Liver (tissue), 9 donors: ENCODE data around the gene LRMDA. TPM values are rescaled to one million over a fixed set of nuclear protein-coding genes. Genes with fewer than 3 reads are reported as not detected.

Experiments used
- DNase-seq: peaks from one replicate; pipeline ENCODE4 v3.0.0-alpha.2; 2017; ENCODE audit warnings: low spot score
- H3K27ac ChIP-seq, 2 donors: one replicate each; pipeline ENCODE4 v1.7.0; 2013; ENCODE audit warnings: inconsistent platforms in 2 of 2, low read length in 2 of 2, control low read depth in 1 of 2, low read depth in 1 of 2, mild to moderate bottlenecking in 1 of 2
- H3K27me3 ChIP-seq, 4 donors: one replicate each; pipeline versions ENCODE4 v1.6.1 to v1.7.0; 2013; ENCODE audit warnings: low read length in 3 of 4, inconsistent platforms in 1 of 4, mild to moderate bottlenecking in 1 of 4, moderate library complexity in 1 of 4; ENCODE audit not compliant: control insufficient read depth in 4 of 4, insufficient read depth in 4 of 4
- H3K36me3 ChIP-seq, 4 donors: one replicate each; pipeline versions ENCODE4 v1.6.1 to v1.7.0; 2013; ENCODE audit warnings: low read length in 3 of 4, mild to moderate bottlenecking in 3 of 4, low read depth in 1 of 4, moderate library complexity in 1 of 4; ENCODE audit not compliant: control insufficient read depth in 4 of 4, insufficient read depth in 3 of 4
- H3K4me1 ChIP-seq, 4 donors: one replicate each; pipeline versions ENCODE4 v1.6.1 to v1.7.0; 2013; ENCODE audit warnings: low read length in 3 of 4, mild to moderate bottlenecking in 3 of 4, moderate library complexity in 1 of 4; ENCODE audit not compliant: control insufficient read depth in 4 of 4, insufficient read depth in 4 of 4
- H3K4me3 ChIP-seq, 3 donors: one replicate each; pipeline versions ENCODE4 v1.6.1 to v1.7.0; 2013; ENCODE audit warnings: low read length in 3 of 3, control low read depth in 1 of 3, low read depth in 1 of 3, mild to moderate bottlenecking in 1 of 3
- H3K9ac ChIP-seq, 2 donors: one replicate each; pipeline ENCODE4 v1.7.0; 2013; ENCODE audit warnings: low read length in 2 of 2, mild to moderate bottlenecking in 2 of 2, moderate library complexity in 2 of 2, control low read depth in 1 of 2, low read depth in 1 of 2
- H3K9me3 ChIP-seq, 4 donors: one replicate each; pipeline versions ENCODE4 v1.6.1 to v1.7.0; 2013; ENCODE audit warnings: low read length in 3 of 4; ENCODE audit not compliant: control insufficient read depth in 4 of 4
- ATF3 ChIP-seq: IDR thresholded peaks from 2 replicates; pipeline ENCODE4 v1.6.1; 2016; ENCODE audit warnings: antibody characterized with exemption
- CTCF ChIP-seq: fragments of 150-350 bp; IDR thresholded peaks from 2 replicates; pipeline ENCODE4 v1.5.1; 2017; ENCODE audit warnings: improper control_type of control experiment, low read depth, low read length; ENCODE audit not compliant: missing input control
- EGR1 ChIP-seq, 2 donors: IDR thresholded peaks; 2 replicates each; pipeline ENCODE4 v1.6.1; 2016 to 2018; ENCODE audit warnings: antibody characterized with exemption in 2 of 2, low read depth in 2 of 2
- FOXA1 ChIP-seq: IDR thresholded peaks from 2 replicates; pipeline ENCODE4 v1.6.1; 2016; ENCODE audit warnings: antibody characterized with exemption
- FOXA2 ChIP-seq: IDR thresholded peaks from 2 replicates; pipeline ENCODE4 v1.6.1; 2016; ENCODE audit warnings: antibody characterized with exemption
- HNF4G ChIP-seq: IDR thresholded peaks from 2 replicates; pipeline ENCODE4 v1.6.1; 2016; ENCODE audit warnings: antibody characterized with exemption
- JUND ChIP-seq, 2 donors: IDR thresholded peaks; 2 replicates each; pipeline ENCODE4 v1.6.1; 2016; ENCODE audit warnings: antibody characterized with exemption in 2 of 2
- MAX ChIP-seq: IDR thresholded peaks from 2 replicates; pipeline ENCODE4 v1.6.1; 2016; ENCODE audit warnings: antibody characterized with exemption
- NR2F2 ChIP-seq: IDR thresholded peaks from 2 replicates; pipeline ENCODE4 v1.6.1; 2016; ENCODE audit warnings: antibody characterized with exemption
- RAD21 ChIP-seq, 2 donors: IDR thresholded peaks; 2 replicates each; pipeline ENCODE4 v1.6.1; 2016; ENCODE audit warnings: antibody characterized with exemption in 2 of 2, mild to moderate bottlenecking in 2 of 2
- RXRA ChIP-seq, 2 donors: IDR thresholded peaks; 2 replicates each; pipeline ENCODE4 v1.6.1; 2017 to 2018; ENCODE audit warnings: antibody characterized with exemption in 2 of 2, mild to moderate bottlenecking in 1 of 2
- WGBS: extraction: QIAGEN DNeasy Blood & Tissue Kit; methylation state at CpG from one replicate; pipeline ENCODE4 v1.1.7; 2013; 5-methylcytosine and 5-hydroxymethylcytosine counted together
- polyA plus RNA-seq, 2 donors: library from polyadenylated mRNA; stranded (reverse) in 1 of 2; unstranded in 1 of 2; fragments of 200-250 nt in 1 of 2; fragments of >200 nt in 1 of 2; fragmentation: Nextera tagmentation in 1 of 2; extraction: Ambion mirVana in 1 of 2; gene quantifications; one replicate each; pipeline versions ENCODE4 v1.2.1 to v1.2.3, GENCODE V29; 2013 to 2015
- total RNA-seq, 2 donors: library from RNA; depleted of rRNA; stranded (reverse); fragments of >200 nt; gene quantifications; one replicate each; pipeline ENCODE4 v1.2.3, GENCODE V29; 2014
- TF ChIP-seq, protein P1 (sequence below): IDR thresholded peaks from 2 replicates; pipeline ENCODE4 v1.6.1; 2016; ENCODE audit warnings: antibody characterized with exemption, mild to moderate bottlenecking
- donor health status: healthy.
- donor health status: healthy.
- donor health status: healthy.
- donor health status: healthy.
- donor health status: healthy.

Gene LRMDA
- total and polyA plus RNA-seq, 4 donors, result 7.9 to 15.8 (median 11.3) TPM

GRCh38 chr10:76127984-76128589 lies 696.7 kb downstream of the LRMDA start (continued):
- no peak for TF ChIP-seq CTCF
- TF ChIP-seq FOXA2, result no peak
- no peak for TF ChIP-seq RXRA (IDR thresholded peaks at IDR 0.05)
- TF ChIP-seq FOXA1, result no peak
- no peak for TF ChIP-seq RAD21 (IDR thresholded peaks at IDR 0.05)

GRCh38 chr10:76129213-76129612 lies 697.8 kb downstream of the LRMDA start:
- H3K27ac ChIP-seq, result no peak overlapping the region
- H3K9ac ChIP-seq, result no peak overlapping the region
- H3K4me3 ChIP-seq, result no peak overlapping the region
- H3K9me3 ChIP-seq, result no peaks in the 10 kb centered on the region
- no peaks in the 10 kb centered on the region for H3K4me1 ChIP-seq
- DNase-seq, result no peak
- WGBS, result 97% methylated on average over 2 of the region's 2 CpGs
- no peaks in the 10 kb centered on the region for H3K27me3 ChIP-seq
- no peak for TF ChIP-seq CTCF
- no peak for TF ChIP-seq NR2F2
- TF ChIP-seq, protein P1, sequence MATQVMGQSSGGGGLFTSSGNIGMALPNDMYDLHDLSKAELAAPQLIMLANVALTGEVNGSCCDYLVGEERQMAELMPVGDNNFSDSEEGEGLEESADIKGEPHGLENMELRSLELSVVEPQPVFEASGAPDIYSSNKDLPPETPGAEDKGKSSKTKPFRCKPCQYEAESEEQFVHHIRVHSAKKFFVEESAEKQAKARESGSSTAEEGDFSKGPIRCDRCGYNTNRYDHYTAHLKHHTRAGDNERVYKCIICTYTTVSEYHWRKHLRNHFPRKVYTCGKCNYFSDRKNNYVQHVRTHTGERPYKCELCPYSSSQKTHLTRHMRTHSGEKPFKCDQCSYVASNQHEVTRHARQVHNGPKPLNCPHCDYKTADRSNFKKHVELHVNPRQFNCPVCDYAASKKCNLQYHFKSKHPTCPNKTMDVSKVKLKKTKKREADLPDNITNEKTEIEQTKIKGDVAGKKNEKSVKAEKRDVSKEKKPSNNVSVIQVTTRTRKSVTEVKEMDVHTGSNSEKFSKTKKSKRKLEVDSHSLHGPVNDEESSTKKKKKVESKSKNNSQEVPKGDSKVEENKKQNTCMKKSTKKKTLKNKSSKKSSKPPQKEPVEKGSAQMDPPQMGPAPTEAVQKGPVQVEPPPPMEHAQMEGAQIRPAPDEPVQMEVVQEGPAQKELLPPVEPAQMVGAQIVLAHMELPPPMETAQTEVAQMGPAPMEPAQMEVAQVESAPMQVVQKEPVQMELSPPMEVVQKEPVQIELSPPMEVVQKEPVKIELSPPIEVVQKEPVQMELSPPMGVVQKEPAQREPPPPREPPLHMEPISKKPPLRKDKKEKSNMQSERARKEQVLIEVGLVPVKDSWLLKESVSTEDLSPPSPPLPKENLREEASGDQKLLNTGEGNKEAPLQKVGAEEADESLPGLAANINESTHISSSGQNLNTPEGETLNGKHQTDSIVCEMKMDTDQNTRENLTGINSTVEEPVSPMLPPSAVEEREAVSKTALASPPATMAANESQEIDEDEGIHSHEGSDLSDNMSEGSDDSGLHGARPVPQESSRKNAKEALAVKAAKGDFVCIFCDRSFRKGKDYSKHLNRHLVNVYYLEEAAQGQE, result no peak
- no peak for TF ChIP-seq RAD21 (IDR thresholded peaks at IDR 0.05)
- no peak for TF ChIP-seq JUND (IDR thresholded peaks at IDR 0.05)
- no peak for TF ChIP-seq EGR1 (IDR thresholded peaks at IDR 0.05; ENCODE audit: low read depth in 2 of 2)
- TF ChIP-seq FOXA2, result no peak
- no peak for TF ChIP-seq HNF4G
- TF ChIP-seq FOXA1, result no peak
- no peak for TF ChIP-seq RXRA (IDR thresholded peaks at IDR 0.05)
- TF ChIP-seq MAX, result no peak
- no peak for TF ChIP-seq ATF3
- H3K36me3 ChIP-seq, result no peaks in the 10 kb centered on the region
